ENCODE measurements around the gene LCP2. TPM values are rescaled to one million over a fixed set of nuclear protein-coding genes. Genes with fewer than 3 reads are reported as not detected.

Gene LCP2
- total and polyA plus RNA-seq, 2 of the 8 experiments (the other 6 are each of a cell fraction or from before 2014, with no cell fraction given) = 0.26 to 0.33 TPM

DNA sequence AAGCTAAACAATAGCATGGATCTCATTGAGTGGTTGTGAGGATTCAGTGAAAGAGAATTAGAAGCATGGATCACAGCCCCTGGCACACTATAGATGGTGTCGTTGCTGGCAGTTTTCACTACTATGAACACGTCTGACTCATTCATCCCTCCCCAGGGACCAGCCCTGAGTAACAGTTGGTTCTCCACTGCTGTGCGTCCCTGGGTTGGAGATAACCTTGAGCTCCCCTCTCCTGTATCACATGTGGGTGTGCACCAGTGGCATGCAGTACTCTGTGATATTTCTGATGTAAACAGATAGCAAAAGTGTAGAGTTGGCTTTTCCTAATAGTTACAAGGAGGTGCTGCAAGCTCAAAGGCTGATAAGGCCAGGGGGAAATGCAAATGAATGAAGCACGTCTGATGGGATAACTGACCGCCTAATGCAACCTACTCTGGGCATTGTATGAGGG, 8.8 kb upstream of the LCP2 start:
- Histone ChIP-seq H4K91ac (replicated peaks; ENCODE audit: insufficient read length, low read length) (no peak overlapping the region), H4K5ac (ENCODE audit: insufficient read length, low read depth, low read length) (no peak overlapping the region), H3K23me2 (ENCODE audit: low read depth, low read length) (no peaks in the 10 kb centered on the region), H2AK5ac (ENCODE audit: low read depth, low read length) (no peak overlapping the region), H4K20me1 (replicated peaks in 1 of 2; ENCODE audit: control insufficient read depth in 1 of 2, insufficient read depth in 2 of 2, low read length in 2 of 2) (no peaks in the 10 kb centered on the region), H3K14ac (ENCODE audit: insufficient read length) (no peak overlapping the region), H2AFZ (ENCODE audit: low read length) (no peak overlapping the region), H3K4ac (replicated peaks; ENCODE audit: insufficient read length, low read depth, low read length) (no peak overlapping the region), H3K4me1 (replicated peaks in 1 of 4; ENCODE audit: control insufficient read depth in 3 of 4, insufficient read depth in 4 of 4, low read length in 3 of 4) (peaks cover 2 to 5% (median 2%) of the 10 kb centered on the region in 4 experiments; a peak in 4 of 7 replicates), H2BK12ac (ENCODE audit: low read depth, low read length) (no peak overlapping the region), H2BK120ac (replicated peaks; ENCODE audit: low read depth, low read length) (no peak overlapping the region), H3K23ac (ENCODE audit: insufficient read length) (no peak overlapping the region), H3K79me1 (ENCODE audit: low read depth, low read length) (no peaks in the 10 kb centered on the region), H2BK5ac (ENCODE audit: low read depth, low read length) (no peak overlapping the region), H3K79me2 (ENCODE audit: control insufficient read depth in 1 of 2, insufficient read depth in 2 of 2, low read length in 2 of 2) (no peaks in the 10 kb centered on the region), H3K27ac (ENCODE audit: low read depth, low read length) (no peak overlapping the region), H3K4me3 (ENCODE audit: extremely low read depth in 1 of 4, insufficient read depth in 2 of 4, low read depth in 3 of 4, low read length in 4 of 4) (no peak overlapping the region), H3K4me2 (ENCODE audit: insufficient read depth in 1 of 2, low read depth in 2 of 2, low read length in 2 of 2) (no peak overlapping the region), H3K27me3 (replicated peaks in 1 of 4; ENCODE audit: control insufficient read depth in 3 of 4, extremely low read depth in 1 of 4, insufficient read depth in 3 of 4, low read length in 3 of 4) (no peaks in the 10 kb centered on the region; a peak in 1 of 7 replicates), H3K56ac (replicated peaks; ENCODE audit: insufficient read length, low read depth, low read length) (no peak overlapping the region), H2BK15ac (ENCODE audit: low read length) (no peak overlapping the region), H3K9ac (replicated peaks in 1 of 4; ENCODE audit: extremely low read depth in 1 of 4, low read depth in 3 of 4, low read length in 3 of 4) (no peak overlapping the region), H4K8ac (ENCODE audit: extremely low read depth, insufficient read depth, low read length) (no peak overlapping the region; the same call in 1 of the 2 replicates), H3K36me3 (ENCODE audit: control insufficient read depth in 2 of 4, insufficient read depth in 4 of 4, low read length in 3 of 4) (no peaks in the 10 kb centered on the region), H3K18ac (ENCODE audit: extremely low read depth, low read length) (no peak overlapping the region), H2BK20ac (ENCODE audit: low read length) (no peak overlapping the region), H3K9me3 (ENCODE audit: insufficient read depth in 2 of 2, low read depth in 1 of 2, low read length in 1 of 2) (no peaks in the 10 kb centered on the region; a peak in 2 of 4 replicates)
- TF ChIP-seq SIX5 (IDR thresholded peaks at IDR 0.05; ENCODE audit: low read depth, low read length) (no peak), SIRT6 (IDR thresholded peaks at IDR 0.05; ENCODE audit: low read length) (no peak), SP2 (IDR thresholded peaks at IDR 0.05; ENCODE audit: low read length) (no peak)
- TF ChIP-seq, protein P1, sequence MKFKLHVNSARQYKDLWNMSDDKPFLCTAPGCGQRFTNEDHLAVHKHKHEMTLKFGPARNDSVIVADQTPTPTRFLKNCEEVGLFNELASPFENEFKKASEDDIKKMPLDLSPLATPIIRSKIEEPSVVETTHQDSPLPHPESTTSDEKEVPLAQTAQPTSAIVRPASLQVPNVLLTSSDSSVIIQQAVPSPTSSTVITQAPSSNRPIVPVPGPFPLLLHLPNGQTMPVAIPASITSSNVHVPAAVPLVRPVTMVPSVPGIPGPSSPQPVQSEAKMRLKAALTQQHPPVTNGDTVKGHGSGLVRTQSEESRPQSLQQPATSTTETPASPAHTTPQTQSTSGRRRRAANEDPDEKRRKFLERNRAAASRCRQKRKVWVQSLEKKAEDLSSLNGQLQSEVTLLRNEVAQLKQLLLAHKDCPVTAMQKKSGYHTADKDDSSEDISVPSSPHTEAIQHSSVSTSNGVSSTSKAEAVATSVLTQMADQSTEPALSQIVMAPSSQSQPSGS (IDR thresholded peaks at IDR 0.05; ENCODE audit: low read length) = no peak
- FAIRE-seq (no peak), DNase-seq (ENCODE audit: low read depth in 1 of 2, low spot score in 2 of 2) (no peak)
- 78% methylated on average over 5 of the region's 5 CpGs; no CpG with 5 or more reads in 1 of the 2 experiments for WGBS, 2 experiments (ENCODE audit: extremely low coverage in 1 of 2, insufficient coverage in 1 of 2, insufficient read length in 1 of 2, insufficient replicate concordance in 2 of 2, low coverage in 1 of 2, low lambda C conversion rate in 2 of 2, missing lambda C conversion rate in 1 of 2)
- ChIA-PET CTCF (ENCODE audit: partially characterized antibody) (interaction anchor here (1.0 to 4.7 kb wide), 10 partner anchors 9 to 98 kb away, joined by 3 to 19 read pairs (median 4); no protein-coding TSS in a partner anchor), POLR2A (ENCODE audit: partially characterized antibody) (no interaction called here)

Measured in H1 (cell line).